AG10803 (cell line): ENCODE results near the gene TESMIN.

Source experiments
- DNase-seq: peaks from one replicate; pipeline ENCODE4 v3.0.0; 2010; ENCODE audit warnings: low read depth
- H3K4me3 ChIP-seq: 2 replicates; pipeline ENCODE4 v1.5.1; 2011; ENCODE audit warnings: mild to moderate bottlenecking, low read length, control low read depth
- TF ChIP-seq, protein P1 (sequence below): conservative IDR thresholded peaks from 2 replicates; pipeline ENCODE4 v1.5.1; 2011; ENCODE audit warnings: mild to moderate bottlenecking, low read length, control low read depth, inconsistent platforms

Gene TESMIN

DNA sequence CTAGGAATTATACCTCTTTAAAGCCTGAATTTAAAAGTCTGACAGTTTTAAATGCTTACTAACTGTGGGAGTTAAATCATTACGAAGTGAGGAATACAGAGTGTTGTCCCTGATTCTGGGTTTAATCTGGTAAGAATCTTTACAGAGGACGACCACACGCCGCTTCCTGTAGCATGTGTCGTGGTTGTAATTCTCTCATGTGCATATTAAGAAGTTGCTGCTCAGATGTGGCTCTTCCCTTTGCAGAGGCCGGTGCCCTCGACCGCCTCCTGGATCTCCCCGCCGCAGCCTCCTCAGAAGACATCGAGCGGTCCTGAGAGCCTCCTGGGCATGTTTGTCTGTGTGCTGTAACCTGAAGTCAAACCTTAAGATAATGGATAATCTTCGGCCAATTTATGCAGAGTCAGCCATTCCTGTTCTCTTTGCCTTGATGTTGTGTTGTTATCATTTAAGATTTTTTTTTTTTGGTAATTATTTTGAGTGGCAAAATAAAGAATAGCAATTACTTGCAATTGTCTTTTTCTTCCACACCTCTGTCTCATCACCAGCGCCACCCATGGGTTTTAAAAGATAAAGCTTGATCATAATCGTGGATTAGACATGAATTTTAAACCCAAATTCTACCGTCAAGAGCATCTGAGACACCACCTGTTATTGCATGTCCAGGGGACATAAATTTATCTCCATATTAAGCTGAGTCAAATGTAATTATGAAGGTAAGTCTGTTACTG is 60.5 kb downstream of the TESMIN start:
- TF ChIP-seq, protein P1, sequence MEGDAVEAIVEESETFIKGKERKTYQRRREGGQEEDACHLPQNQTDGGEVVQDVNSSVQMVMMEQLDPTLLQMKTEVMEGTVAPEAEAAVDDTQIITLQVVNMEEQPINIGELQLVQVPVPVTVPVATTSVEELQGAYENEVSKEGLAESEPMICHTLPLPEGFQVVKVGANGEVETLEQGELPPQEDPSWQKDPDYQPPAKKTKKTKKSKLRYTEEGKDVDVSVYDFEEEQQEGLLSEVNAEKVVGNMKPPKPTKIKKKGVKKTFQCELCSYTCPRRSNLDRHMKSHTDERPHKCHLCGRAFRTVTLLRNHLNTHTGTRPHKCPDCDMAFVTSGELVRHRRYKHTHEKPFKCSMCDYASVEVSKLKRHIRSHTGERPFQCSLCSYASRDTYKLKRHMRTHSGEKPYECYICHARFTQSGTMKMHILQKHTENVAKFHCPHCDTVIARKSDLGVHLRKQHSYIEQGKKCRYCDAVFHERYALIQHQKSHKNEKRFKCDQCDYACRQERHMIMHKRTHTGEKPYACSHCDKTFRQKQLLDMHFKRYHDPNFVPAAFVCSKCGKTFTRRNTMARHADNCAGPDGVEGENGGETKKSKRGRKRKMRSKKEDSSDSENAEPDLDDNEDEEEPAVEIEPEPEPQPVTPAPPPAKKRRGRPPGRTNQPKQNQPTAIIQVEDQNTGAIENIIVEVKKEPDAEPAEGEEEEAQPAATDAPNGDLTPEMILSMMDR, result peak; percentile 24
- H3K4me3 ChIP-seq, result no peak overlapping the region

GRCh38 chr11:68689737-68690625 is 61.3 kb downstream of the TESMIN start:
- no peak overlapping the region for H3K4me3 ChIP-seq
- TF ChIP-seq, protein P1, result no peak

More for the DNA sequence above, 60.5 kb downstream of the TESMIN start:
- DNase-seq, result no peak

DNA sequence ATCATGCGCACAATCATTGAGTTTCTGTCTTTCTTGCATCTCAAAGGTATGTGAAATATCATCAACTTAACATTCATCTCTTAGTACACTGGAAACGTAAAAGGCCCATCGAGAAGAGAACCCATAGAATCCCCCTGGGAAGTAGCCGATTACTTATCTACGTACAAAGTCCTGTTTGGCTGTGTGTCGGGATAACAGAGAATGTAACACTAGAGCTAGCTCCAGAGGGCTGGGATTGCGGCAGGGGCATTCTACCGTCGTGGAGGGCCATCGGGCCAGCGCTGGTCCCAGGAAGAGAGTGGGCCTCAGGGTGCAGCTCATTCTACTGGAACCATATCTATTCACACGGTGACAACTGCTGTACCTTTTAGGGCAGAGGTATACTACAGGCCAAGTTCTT is 62.4 kb downstream of the TESMIN start:
- no peak for DNase-seq
- TF ChIP-seq, protein P1, result no peak

More at GRCh38 chr11:68689737-68690625, 61.3 kb downstream of the TESMIN start:
- no peak for DNase-seq

GRCh38 chr11:68687986-68688385 is 63.3 kb downstream of the TESMIN start:
- TF ChIP-seq, protein P1, result no peak
- no peak for DNase-seq

More for the DNA sequence above, 62.4 kb downstream of the TESMIN start:
- H3K4me3 ChIP-seq, result no peak overlapping the region

GRCh38 chr11:68687311-68687710 is 64.0 kb downstream of the TESMIN start:
- DNase-seq, result no peak
- TF ChIP-seq, protein P1, result no peak

More at GRCh38 chr11:68687986-68688385, 63.3 kb downstream of the TESMIN start:
- H3K4me3 ChIP-seq, result no peak overlapping the region

DNA sequence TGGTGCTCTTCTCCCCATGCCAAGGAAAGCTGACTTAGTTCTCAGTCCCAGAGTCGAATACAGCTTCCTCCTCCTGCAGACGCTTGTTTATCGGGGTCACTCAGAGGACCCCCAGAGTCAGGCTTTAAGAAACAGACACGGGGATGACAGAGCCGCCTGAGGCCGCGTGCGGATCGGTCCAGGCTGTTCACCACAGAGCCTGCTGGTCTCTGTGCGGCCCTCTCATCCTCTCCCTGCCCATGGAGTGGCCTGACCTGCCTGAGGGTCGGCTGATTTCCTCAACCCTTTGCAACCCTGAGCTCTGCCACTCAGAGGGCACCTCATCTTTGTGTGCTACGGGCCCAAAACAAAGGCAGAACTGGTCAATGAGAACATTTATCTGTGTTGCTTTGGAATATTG is 64.8 kb downstream of the TESMIN start:
- no peak overlapping the region for H3K4me3 ChIP-seq

More at GRCh38 chr11:68687311-68687710, 64.0 kb downstream of the TESMIN start:
- no peak overlapping the region for H3K4me3 ChIP-seq

More for the DNA sequence above, 64.8 kb downstream of the TESMIN start:
- TF ChIP-seq, protein P1, result no peak
- no peak for DNase-seq
